GM10847 (cell line): ENCODE data around the gene ZC3H12D.

ENCODE experiments used
- POLR2A ChIP-seq: IDR thresholded peaks from 2 replicates; pipeline ENCODE4 v1.6.1; 2011; ENCODE audit not compliant: insufficient read length; ENCODE audit errors: extremely low read depth

Gene ZC3H12D

DNA sequence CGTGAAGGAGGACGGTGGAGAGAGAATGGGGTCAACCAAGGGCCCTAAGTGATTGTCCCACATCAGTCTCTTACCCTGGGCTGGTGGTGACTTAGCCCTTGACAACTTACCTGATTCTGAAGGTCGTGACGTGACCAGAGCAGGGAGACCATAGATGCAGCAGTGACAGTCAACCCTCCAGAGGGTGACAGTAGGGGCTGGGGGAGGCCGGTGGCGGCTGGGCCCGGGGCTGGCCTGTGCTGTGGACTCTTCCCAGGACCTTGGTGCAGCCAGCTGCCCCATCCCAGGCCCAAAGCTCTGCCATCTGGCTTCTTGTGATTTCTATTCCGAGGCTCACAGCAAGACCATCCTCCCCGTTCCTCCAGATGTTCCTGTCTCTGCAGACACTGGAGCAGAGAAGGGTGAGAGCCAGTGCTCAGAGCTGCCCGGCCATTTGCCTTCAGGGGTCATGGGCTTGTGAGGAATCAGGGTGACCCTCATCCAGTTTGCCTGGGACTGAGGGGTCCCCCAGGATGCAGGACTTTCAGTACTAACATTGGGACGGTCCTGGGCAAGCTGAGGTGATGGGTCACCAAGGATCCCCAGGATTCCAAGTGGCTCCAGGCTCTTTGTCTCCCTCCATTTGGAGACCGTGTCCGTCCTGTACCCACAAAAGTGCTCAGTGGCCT, 48.8 kb downstream of the ZC3H12D start:
- TF ChIP-seq POLR2A, result no peak

DNA sequence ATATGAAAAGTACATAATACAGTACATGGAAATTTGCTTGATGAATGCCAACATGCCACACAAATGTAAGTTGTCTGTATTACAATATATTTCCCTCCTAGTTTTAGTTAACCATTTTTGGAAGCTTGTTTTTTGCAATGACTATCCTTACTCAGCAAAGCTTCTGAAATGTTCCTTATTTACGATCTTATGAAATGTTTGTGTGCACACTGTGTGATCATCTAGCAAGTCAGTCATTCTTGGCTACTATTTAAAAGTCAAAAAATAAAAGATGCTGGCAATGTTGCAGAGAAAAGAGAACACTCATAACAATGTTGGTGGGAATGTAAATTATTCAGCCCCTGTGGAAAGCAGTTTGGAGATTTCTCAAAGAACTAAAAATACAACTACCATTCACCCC, 50.9 kb downstream of the ZC3H12D start:
- TF ChIP-seq POLR2A, result no peak

DNA sequence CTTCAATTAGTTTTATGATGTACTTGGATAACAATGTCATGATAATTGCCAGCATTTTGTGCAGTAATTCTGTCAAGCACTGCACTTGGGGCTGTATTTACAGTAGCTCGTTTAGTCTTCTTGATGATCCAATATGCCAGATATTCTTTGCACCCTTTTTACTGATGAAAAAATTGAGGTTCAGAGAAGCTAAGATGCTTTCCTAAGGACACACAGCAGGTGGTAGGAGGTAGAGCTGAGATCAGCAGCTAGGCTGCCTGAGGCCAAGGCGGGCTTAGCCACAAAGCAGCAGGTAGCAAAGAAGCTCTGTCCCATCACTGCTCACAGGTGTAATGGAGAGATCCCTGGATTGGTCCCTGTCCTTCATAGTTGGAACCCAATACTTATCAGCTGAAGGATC, 51.4 kb downstream of the ZC3H12D start:
- no peak for TF ChIP-seq POLR2A

DNA sequence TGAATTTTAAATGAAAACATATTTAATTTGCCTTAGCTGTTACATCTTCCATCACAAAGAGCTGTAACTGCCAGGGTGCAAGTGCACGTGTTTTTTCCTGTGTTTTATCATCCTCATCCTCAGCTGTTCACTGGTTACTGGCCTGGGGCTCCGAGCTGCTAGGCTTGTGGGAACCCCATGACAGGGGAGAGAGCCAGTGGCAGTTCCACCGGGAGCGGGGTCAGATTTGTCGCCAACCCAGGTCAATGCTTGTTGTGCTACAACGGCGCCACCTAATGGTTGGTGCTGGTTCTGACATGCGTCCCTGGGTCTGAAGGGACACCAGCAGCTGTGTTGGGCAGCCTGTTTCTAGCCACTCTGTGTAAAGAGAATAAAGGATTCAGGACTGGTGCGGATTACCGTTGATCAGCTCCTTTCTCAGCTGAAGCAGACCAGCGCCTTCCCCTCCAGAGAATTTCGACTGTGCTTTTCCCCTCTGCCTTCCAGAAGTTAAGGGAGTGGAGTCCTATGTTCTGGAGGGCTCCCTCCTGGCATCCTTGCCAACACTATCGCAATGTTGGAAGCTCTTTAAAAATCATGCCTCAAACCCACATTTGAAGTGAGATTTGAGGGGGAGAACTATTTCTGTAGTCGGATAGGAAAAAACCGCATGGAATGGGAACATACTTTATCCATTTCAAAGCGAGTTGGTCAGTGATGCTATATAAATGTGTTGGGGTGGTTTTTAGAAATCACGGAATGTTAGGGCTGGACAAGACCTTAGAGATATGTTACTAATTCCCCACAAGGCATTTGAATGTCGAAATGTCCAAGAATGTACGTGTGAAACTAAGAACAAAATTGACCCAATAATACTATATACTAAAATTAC, 52.7 kb downstream of the ZC3H12D start:
- TF ChIP-seq POLR2A, result no peak

DNA sequence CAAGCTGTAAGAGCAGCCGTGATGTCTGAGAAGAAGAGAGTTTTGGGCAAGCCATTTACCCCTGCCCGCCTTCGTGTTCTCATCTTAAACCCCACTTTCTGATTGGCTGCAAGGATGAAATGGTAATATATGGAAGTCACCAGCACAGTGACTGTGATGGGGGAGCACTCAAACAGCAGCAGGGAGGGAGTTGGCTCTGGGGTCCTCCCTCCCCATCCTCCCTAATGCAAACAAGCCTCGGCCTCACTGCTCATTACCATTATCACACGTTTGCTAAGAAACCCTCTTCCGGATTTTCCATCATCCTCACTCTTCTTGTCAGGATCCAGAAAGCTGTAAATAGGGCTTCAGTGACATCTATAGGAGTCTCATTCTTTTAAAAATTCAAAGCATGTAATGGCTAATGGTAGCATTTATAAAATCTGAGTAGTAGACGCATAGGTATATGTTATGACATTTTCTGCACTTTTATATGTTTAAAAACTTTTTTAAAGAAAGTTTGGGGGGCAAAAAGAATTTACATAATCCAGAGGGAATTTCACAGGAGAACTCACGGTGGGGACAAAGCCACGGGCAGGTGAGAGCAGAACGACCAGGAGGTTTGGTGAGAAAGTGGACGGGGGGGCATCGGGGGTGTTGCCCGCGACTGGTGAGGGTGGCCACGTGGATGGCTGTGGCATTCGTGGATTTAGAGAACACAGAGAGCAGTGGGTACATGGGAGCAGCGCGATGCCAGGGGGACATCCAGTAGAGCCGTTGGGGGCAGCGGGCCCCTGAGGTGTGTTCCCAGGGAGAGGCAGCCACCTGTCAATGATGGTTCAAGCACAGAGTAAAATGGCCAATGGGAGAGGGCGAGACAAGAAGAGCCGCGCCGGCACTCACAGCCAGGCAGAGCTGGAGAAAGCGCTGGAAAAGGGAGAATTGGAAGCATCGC, 55.1 kb downstream of the ZC3H12D start:
- TF ChIP-seq POLR2A, result no peak

DNA sequence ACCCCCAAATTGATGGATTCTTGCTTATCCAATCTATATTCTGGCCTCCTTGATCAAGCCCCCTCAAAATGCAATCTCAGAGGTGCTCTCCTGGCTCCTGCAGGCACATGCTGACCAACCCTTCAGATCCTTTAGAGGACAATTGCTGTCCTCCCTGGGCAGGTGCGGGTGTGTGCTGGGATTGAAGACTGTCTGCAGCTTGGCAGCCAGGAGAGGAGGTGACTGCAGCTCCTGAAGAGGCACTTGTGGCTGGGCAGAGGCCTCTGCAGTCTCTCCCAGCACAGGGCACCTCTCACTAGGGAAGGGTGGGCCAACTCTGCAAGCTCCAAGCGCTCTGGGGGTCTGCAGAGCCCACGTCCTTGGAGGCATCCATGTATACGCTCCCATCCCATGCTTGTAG, 56.2 kb downstream of the ZC3H12D start:
- no peak for TF ChIP-seq POLR2A

DNA sequence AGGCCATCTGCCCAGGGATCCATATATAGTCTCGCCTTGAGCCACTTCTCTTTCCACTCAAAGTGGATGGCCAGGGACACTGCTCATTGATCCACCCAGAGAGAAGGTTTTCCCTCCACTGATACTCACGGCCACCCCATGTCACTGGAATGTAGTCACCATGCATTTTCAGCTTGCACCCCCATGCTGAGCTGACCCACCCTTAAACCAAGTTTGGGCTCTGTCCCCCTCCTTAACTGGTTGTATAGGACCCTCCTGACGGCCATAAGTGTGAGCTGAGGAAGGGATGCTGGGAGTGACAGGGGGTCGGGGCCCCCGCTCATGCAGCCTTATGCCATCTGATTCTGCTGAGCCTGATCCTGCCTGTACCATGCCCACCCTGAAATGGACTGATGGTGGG, 59.1 kb downstream of the ZC3H12D start:
- no peak for TF ChIP-seq POLR2A

DNA sequence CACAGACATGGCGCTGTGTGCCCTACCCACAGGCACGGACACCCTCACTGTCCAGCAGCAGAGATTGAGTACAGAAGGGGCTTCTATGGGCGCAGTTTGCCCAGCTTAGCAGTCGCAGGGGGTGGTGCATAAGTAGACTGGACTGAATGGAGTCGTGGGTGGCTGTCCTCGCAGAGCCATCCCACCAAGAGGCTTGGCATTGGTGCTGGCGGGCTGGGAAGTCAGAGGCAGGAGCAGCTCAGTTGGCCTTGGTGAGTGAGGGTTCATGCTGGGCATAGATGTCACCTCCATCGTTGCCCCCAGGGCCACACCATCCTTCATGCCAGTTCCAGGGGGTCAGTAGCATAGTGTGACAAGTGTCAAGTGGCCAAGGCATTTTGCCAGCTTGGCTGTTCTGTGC, 59.6 kb downstream of the ZC3H12D start:
- TF ChIP-seq POLR2A, result no peak

DNA sequence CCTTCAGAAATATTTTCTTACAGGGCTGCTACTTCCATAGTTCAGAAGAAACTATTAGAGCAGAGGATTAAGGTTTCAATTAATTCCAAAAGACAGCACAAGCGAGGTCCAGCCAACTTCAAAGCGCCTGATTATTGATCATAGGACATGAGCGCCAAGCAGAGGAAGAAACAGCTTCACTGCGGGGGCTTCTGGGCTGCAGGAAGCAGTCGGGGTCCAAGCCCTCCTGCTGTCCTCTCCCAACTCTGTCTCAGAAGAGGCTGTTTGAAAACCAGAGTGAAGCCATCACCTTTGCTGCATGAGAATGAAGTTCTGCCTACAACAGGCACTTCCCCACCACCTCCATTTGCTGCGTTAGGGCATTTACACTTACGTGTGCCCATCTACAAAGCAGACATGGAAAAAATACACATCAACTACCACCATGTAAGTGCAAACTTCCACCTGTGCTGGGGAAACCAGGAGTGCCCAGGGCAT, 60.8 kb downstream of the ZC3H12D start:
- no peak for TF ChIP-seq POLR2A

DNA sequence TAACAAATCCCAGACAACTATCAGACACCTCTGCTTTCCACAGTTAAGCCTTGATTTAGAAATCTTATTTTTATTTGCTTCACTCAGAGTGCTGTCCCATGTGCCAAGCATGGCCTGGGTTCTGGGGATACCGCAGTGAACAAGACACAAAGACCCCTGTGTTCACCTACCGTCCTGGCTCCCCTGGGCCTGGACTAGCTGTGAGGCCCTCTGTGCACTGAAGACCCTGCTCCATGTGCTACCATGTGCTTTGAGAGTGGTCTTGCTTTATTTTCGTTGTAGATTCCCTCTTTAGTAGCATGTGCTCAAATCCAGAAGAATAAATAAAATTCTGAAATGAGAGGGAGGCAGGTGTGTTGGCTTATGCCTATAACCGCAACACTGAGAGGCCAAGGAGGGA, 62.2 kb downstream of the ZC3H12D start:
- TF ChIP-seq POLR2A, result no peak

DNA sequence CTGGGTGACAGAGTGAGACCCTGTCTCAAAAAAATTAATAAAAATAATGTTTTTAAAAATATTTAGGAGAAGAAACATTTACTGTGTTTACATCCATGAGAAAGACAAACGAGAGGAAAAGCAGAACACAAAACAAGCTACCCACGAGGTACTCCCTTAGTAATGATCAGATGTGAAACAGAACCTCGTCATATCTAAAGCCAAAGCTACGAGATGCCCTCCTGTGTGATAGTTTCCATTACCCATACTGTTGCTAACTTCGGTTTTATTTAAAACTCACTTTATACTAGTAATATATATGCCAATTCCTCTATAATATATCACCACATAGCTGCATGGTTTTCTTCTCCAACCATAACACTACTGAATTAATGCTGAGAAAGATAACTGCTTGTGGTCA, 63.7 kb downstream of the ZC3H12D start:
- TF ChIP-seq POLR2A, result no peak

DNA sequence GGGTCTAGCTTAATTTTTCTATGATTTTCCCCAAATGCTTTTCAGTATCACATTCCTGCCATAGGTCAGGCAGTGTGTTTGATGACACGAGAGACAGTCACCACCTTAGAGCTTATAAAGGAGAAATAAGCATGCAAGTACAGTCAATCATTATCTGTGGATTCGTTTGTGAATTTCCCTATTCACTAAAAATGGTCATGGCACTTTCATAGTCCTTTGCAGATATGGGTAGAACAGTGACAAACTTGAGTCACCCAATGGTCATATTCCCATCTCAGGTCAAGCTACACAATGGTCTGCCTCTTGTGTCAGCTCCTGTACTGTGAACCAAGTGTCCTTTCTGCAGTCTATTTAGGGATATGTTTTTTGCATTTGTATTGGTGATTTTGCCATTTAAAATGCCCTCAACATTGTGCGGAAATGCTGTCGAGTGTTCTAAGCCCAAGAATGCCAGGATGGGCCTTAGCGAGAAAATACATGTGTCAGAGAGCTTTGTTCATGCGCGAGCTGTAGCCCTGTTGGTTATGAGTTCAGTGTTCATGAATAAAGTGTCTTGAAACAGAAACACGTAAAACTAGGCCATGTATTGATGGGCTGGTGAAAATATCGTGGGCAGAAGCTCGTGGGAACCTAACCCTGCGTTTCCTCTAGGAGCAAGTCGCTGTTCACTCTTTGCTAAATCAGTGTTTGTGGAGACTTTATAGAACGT, 65.0 kb downstream of the ZC3H12D start:
- no peak for TF ChIP-seq POLR2A

DNA sequence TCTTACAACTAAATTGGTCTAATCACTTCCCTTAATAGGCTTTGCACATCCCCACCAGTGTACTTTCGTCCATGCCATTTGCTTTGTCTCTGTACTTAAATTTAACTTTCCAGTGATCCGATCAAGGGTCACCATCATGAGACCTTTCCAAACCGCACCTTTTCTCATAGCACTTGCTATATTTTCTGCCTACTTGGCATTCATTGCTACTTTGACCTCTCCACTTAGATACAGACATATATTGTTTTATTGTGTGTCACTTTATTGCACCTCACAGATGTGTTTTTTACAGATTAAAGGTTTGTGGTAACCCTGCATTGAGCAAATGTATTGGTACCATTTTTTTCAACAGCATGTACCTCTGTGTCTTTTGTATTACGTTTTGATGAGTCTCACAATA, 70.0 kb downstream of the ZC3H12D start:
- no peak for TF ChIP-seq POLR2A

DNA sequence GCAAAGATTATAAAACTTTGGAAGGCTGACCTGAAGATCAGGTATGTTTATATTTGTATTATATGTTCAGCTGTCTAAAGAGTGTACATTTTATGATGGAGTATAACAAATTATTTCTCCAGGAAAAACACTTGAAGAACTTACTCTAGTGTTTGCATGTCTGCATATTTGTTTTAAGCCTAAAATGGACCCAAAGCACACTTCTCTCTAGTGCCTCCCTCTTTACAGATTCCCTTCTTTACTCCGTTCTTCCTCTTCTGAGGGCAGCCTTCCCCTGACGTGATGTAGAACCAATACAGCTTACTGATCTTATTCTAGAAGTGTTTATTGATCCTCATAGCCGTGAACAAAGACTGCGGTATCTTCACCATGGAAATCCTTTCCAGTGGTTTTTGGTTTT, 70.8 kb downstream of the ZC3H12D start:
- no peak for TF ChIP-seq POLR2A

DNA sequence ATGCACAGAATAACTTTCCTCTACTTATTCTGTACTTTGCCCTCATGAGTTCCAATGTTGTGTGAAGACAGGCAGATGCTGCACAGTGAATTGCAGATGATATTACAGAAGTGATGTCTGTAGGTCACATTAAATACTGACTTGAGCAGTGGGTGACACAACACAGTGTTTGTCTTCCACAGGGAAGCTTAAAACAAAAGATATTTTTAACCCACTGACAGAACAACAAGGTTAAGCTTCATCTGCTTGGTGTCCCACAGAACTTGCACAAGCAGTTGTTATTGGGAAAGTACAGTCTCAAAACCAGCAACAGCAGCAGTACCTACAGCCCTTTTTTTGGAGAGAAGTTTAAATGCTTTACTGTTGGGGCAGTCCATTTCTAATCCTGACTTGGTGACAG, 74.3 kb downstream of the ZC3H12D start:
- no peak for TF ChIP-seq POLR2A
